Endodermal cell (in vitro differentiated cells): ENCODE results near the gene UBA5. TPM values are rescaled to one million over a fixed set of nuclear protein-coding genes. Genes with fewer than 3 reads are reported as not detected.
"Not testable (repeated sequence)": the region's sequence is repeated elsewhere in the genome, so short reads cannot be mapped to it uniquely, and the experiment has no call there.

Experiments
- DNase-seq: peaks from one replicate; pipeline ENCODE4 v3.0.0-alpha.2; 2017
- H3K27ac ChIP-seq: 2 replicates; pipeline ENCODE4 v1.5.1; 2013; ENCODE audit warnings: mild to moderate bottlenecking, low read depth, low read length, moderate library complexity
- H3K27me3 ChIP-seq: 2 replicates; pipeline ENCODE4 v1.6.1; 2013; ENCODE audit warnings: mild to moderate bottlenecking, low read length, moderate library complexity; ENCODE audit not compliant: insufficient read depth, control insufficient read depth, poor library complexity, severe bottlenecking
- H3K36me3 ChIP-seq: 2 replicates; pipeline ENCODE4 v1.7.0; 2013; ENCODE audit warnings: mild to moderate bottlenecking, low read length, moderate library complexity; ENCODE audit not compliant: control insufficient read depth, insufficient read depth
- H3K4me1 ChIP-seq: one replicate; pipeline ENCODE4 v1.7.0; 2013; ENCODE audit warnings: low read length; ENCODE audit not compliant: control insufficient read depth, insufficient read depth
- H3K4me3 ChIP-seq: 2 replicates; pipeline ENCODE4 v1.5.1; 2013; ENCODE audit warnings: mild to moderate bottlenecking, low read length, moderate library complexity
- H3K9ac ChIP-seq: 2 replicates; pipeline ENCODE4 v1.6.1; 2013; ENCODE audit warnings: mild to moderate bottlenecking, low read length, moderate library complexity; ENCODE audit not compliant: poor library complexity, severe bottlenecking; ENCODE audit errors: extremely low read depth
- H3K9me3 ChIP-seq: 2 replicates; pipeline ENCODE4 v1.6.1; 2013; ENCODE audit warnings: mild to moderate bottlenecking, low read length, moderate library complexity; ENCODE audit not compliant: control insufficient read depth
- H3K27ac Mint-ChIP-seq: 2 replicates; pipeline ENCODE4 v1.8.0; 2020; ENCODE audit warnings: mixed read lengths
- H3K27me3 Mint-ChIP-seq: 2 replicates; pipeline ENCODE4 v1.8.0; 2021; ENCODE audit warnings: mild to moderate bottlenecking, mixed read lengths; ENCODE audit not compliant: insufficient read depth
- H3K36me3 Mint-ChIP-seq: 2 replicates; pipeline ENCODE4 v1.8.0; 2020; ENCODE audit warnings: low read depth, mixed read lengths
- H3K4me1 Mint-ChIP-seq: 2 replicates; pipeline ENCODE4 v1.8.0; 2020; ENCODE audit warnings: mixed read lengths
- H3K4me3 Mint-ChIP-seq: 2 replicates; pipeline ENCODE4 v1.8.0; 2020; ENCODE audit warnings: mild to moderate bottlenecking, moderate library complexity, mixed read lengths
- H3K9me3 Mint-ChIP-seq: 2 replicates; pipeline ENCODE4 v1.8.0; 2020; ENCODE audit warnings: mild to moderate bottlenecking, mixed read lengths
- CTCF ChIP-seq: fragments of 200-600 bp; sonication (generic); conservative IDR thresholded peaks from 2 replicates; pipeline ENCODE4 v1.5.0; 2021; ENCODE audit warnings: antibody characterized with exemption, mild to moderate bottlenecking
- WGBS, 2 experiments: methylation state at CpG; one replicate each; pipeline versions ENCODE4 v1.1.5 to v1.1.7; 2013; ENCODE audit warnings: missing lambda C conversion rate in 2 of 2, mixed read lengths in 1 of 2; ENCODE audit not compliant: insufficient coverage in 1 of 2, insufficient read length in 1 of 2; 5-methylcytosine and 5-hydroxymethylcytosine counted together
- total RNA-seq, 2 donors: library from RNA; stranded (reverse); fragmentation: NEBNext Ultra II Directional in 1 of 2; extraction: Animal tissue kit (Norgen Biotek cat#: 25700) in 1 of 2; gene quantifications; 2 replicates in 1 of 2; 3 replicates in 1 of 2; pipeline ENCODE4 v1.2.1, GENCODE V29; 2021

The UBA5 gene
- total RNA-seq, 2 donors from 2014 or later: 46.1 to 58.4 TPM

GRCh38 chr3:132638706-132639105 lies 21.4 kb upstream of the UBA5 start:
- peaks cover 7% of the 10 kb centered on the region for H3K4me1 ChIP-seq
- H3K9me3 ChIP-seq: no peaks in the 10 kb centered on the region
- peaks cover 6% of the 10 kb centered on the region for H3K36me3 ChIP-seq
- peaks cover 14% of the 10 kb centered on the region for H3K36me3 Mint-ChIP-seq
- no peak overlapping the region for H3K27ac ChIP-seq
- H3K4me3 Mint-ChIP-seq: no peak overlapping the region
- no peaks in the 10 kb centered on the region for H3K9me3 Mint-ChIP-seq
- DNase-seq: no peak
- no peak overlapping the region for H3K4me3 ChIP-seq
- H3K9ac ChIP-seq: no peak overlapping the region
- no peaks in the 10 kb centered on the region for H3K27me3 Mint-ChIP-seq
- peaks cover 9% of the 10 kb centered on the region for H3K4me1 Mint-ChIP-seq
- no peak for TF ChIP-seq CTCF
- H3K27ac Mint-ChIP-seq: no peak overlapping the region
- no peaks in the 10 kb centered on the region for H3K27me3 ChIP-seq

GRCh38 chr3:132641427-132641826 lies 18.7 kb upstream of the UBA5 start:
- peaks cover 21% of the 10 kb centered on the region for H3K4me1 Mint-ChIP-seq
- H3K36me3 Mint-ChIP-seq: peaks cover 10% of the 10 kb centered on the region
- H3K27me3 Mint-ChIP-seq, H3K27ac Mint-ChIP-seq, H3K27me3 ChIP-seq, H3K4me3 Mint-ChIP-seq, H3K9ac ChIP-seq, H3K9me3 Mint-ChIP-seq, H3K4me3 ChIP-seq, H3K36me3 ChIP-seq, H3K9me3 ChIP-seq, DNase-seq, H3K27ac ChIP-seq: not testable (repeated sequence)
- H3K4me1 ChIP-seq: peaks cover 16% of the 10 kb centered on the region
- WGBS, 2 experiments: 95 to 100% methylated on average over 2 of the region's 2 CpGs

- Mint-ChIP-seq H3K4me3 (no peak overlapping the region), H3K36me3 (peaks cover 14% of the 10 kb centered on the region), H3K27me3 (no peaks in the 10 kb centered on the region), H3K4me1 (peaks cover 25% of the 10 kb centered on the region), H3K9me3 (peaks cover 6% of the 10 kb centered on the region), H3K27ac (no peak overlapping the region)
- no peak overlapping the region for H3K27ac ChIP-seq
- H3K4me3 ChIP-seq: no peak overlapping the region
- no peak for DNase-seq
- TF ChIP-seq CTCF: peak; percentile 88
- peaks cover 8% of the 10 kb centered on the region for H3K9me3 ChIP-seq
- no peaks in the 10 kb centered on the region for H3K27me3 ChIP-seq
- peaks cover 17% of the 10 kb centered on the region for H3K4me1 ChIP-seq
- 77 to 100% methylated on average over 1 to 4 of the region's 5 CpGs for WGBS, 2 experiments
- no peak overlapping the region for H3K9ac ChIP-seq
- peaks cover 6% of the 10 kb centered on the region for H3K36me3 ChIP-seq
Observed at GRCh38 chr3:132641837-132642538, 18.1 kb upstream of the UBA5 start.

GRCh38 chr3:132642539-132642847 lies 17.6 kb upstream of the UBA5 start:
- Histone ChIP-seq H3K27ac (no peak overlapping the region), H3K4me1 (peaks cover 17% of the 10 kb centered on the region), H3K4me3 (no peak overlapping the region), H3K36me3 (peaks cover 6% of the 10 kb centered on the region), H3K27me3 (no peaks in the 10 kb centered on the region), H3K9me3 (peaks cover 13% of the 10 kb centered on the region), H3K9ac (no peak overlapping the region)
- Mint-ChIP-seq H3K4me1 (peaks cover 25% of the 10 kb centered on the region), H3K36me3 (peaks cover 17% of the 10 kb centered on the region), H3K27ac (no peak overlapping the region), H3K4me3 (no peak overlapping the region), H3K27me3 (no peaks in the 10 kb centered on the region), H3K9me3 (peaks cover 6% of the 10 kb centered on the region)
- peak; percentile 11 for TF ChIP-seq CTCF
- no peak for DNase-seq
- WGBS, 2 experiments: 58 to 100% methylated on average over 1 to 2 of the region's 2 CpGs
